DND-41 (cell line): ENCODE data around the gene SNRPN.
"Not testable (repeated sequence)": the region's sequence is repeated elsewhere in the genome, so short reads cannot be mapped to it uniquely, and the experiment has no call there.

Source experiments
- ATAC-seq: fragments of 200-7000 bp; cut with Tn5 transposase; 3 replicates; pipeline ENCODE4 v1.9.1; 2021; ENCODE audit warnings: low read depth; ENCODE audit not compliant: insufficient read depth
- DNase-seq: peaks from one replicate; pipeline ENCODE4 v3.0.0-alpha.2; 2020
- H2AFZ ChIP-seq: 2 replicates; pipeline ENCODE4 v1.6.0; 2012; ENCODE audit warnings: low read depth, low read length
- H3K27ac ChIP-seq: 2 replicates; pipeline ENCODE4 v1.5.1; 2012; ENCODE audit warnings: low read length, inconsistent platforms
- H3K27me3 ChIP-seq: fragments of 200-600 bp; sonication (generic); 2 replicates; pipeline ENCODE4 v1.6.0; 2012; ENCODE audit warnings: low read length, mild to moderate bottlenecking, inconsistent platforms; ENCODE audit not compliant: insufficient read depth, poor library complexity
- H3K36me3 ChIP-seq: 2 replicates; pipeline ENCODE4 v1.5.1; 2012; ENCODE audit warnings: low read length, inconsistent platforms; ENCODE audit not compliant: insufficient read depth
- H3K4me1 ChIP-seq: 2 replicates; pipeline ENCODE4 v1.5.1; 2012; ENCODE audit warnings: mild to moderate bottlenecking, low read length; ENCODE audit not compliant: insufficient read depth
- H3K4me2 ChIP-seq: 2 replicates; pipeline ENCODE4 v1.6.0; 2012; ENCODE audit warnings: mild to moderate bottlenecking, moderate library complexity, low read length, inconsistent platforms; ENCODE audit not compliant: insufficient read depth
- H3K4me3 ChIP-seq, 2 experiments: fragments of 200-600 bp in 1 of 2; shearing (Covaris generic) in 1 of 2; 2 replicates each; pipeline ENCODE4 v1.5.1; 2012 to 2016; ENCODE audit warnings: inconsistent platforms in 2 of 2, low read length in 2 of 2, mild to moderate bottlenecking in 2 of 2, low read depth in 1 of 2, moderate library complexity in 1 of 2
- H3K79me2 ChIP-seq: 2 replicates; pipeline ENCODE4 v1.6.0; 2012; ENCODE audit warnings: low read length, inconsistent platforms; ENCODE audit not compliant: insufficient read depth
- H3K9ac ChIP-seq: 2 replicates; pipeline ENCODE4 v1.6.0; 2012; ENCODE audit warnings: low read depth, mild to moderate bottlenecking, inconsistent platforms, low read length, moderate library complexity
- H3K9me3 ChIP-seq: 2 replicates; pipeline ENCODE4 v1.5.1; 2012; ENCODE audit warnings: low read length, moderate library complexity, mild to moderate bottlenecking, inconsistent platforms; ENCODE audit not compliant: insufficient read depth, severe bottlenecking
- H4K20me1 ChIP-seq: 2 replicates; pipeline ENCODE4 v1.6.0; 2012; ENCODE audit warnings: low read length; ENCODE audit not compliant: insufficient read depth
- EZH2 ChIP-seq: IDR thresholded peaks from 3 replicates; pipeline ENCODE4 v1.6.1; 2012; ENCODE audit warnings: borderline replicate concordance, low read depth, mild to moderate bottlenecking, moderate library complexity, low read length, inconsistent platforms; ENCODE audit not compliant: severe bottlenecking
- TF ChIP-seq, protein P1 (sequence below): IDR thresholded peaks from 2 replicates; pipeline ENCODE4 v1.5.1; 2012; ENCODE audit warnings: borderline replicate concordance, low read length, moderate library complexity, mild to moderate bottlenecking; ENCODE audit not compliant: poor library complexity, severe bottlenecking; ENCODE audit errors: extremely low read depth

SNRPN gene

DNA sequence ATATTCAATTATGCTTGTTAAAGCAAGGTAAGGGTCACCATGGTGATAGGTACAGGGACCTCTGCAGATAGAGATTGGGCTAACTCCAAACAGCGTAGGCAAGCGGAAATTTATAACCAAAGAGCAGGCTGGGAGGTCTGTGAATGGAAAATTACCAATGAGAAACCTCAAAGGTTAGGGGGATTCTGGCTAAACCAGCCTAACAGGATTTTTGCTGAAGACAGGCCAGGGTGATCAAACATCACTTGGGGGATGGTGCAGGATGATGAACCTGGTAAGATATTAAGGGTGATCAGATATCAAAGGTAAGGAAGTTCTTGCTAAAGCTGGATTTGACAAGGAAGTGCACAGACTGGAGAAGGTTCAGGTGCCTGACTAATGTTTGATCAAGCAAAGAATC is 35.3 kb upstream of the SNRPN start:
- Histone ChIP-seq H3K79me2 (no peaks in the 10 kb centered on the region), H3K4me1 (peaks cover 20% of the 10 kb centered on the region), H3K4me2 (no peak overlapping the region), H3K27ac (no peak overlapping the region), H3K36me3 (no peaks in the 10 kb centered on the region), H2AFZ (no peak overlapping the region), H4K20me1 (0 out of 2 replicates have a peak, but pooled peaks cover 5% of the 10 kb centered on the region), H3K9ac (no peak overlapping the region), H3K9me3 (peaks cover 4% of the 10 kb centered on the region), H3K27me3 (peaks cover 16% of the 10 kb centered on the region), H3K4me3 (no peak overlapping the region)
- DNase-seq: no peak
- no peak for ATAC-seq
- TF ChIP-seq, protein P1, sequence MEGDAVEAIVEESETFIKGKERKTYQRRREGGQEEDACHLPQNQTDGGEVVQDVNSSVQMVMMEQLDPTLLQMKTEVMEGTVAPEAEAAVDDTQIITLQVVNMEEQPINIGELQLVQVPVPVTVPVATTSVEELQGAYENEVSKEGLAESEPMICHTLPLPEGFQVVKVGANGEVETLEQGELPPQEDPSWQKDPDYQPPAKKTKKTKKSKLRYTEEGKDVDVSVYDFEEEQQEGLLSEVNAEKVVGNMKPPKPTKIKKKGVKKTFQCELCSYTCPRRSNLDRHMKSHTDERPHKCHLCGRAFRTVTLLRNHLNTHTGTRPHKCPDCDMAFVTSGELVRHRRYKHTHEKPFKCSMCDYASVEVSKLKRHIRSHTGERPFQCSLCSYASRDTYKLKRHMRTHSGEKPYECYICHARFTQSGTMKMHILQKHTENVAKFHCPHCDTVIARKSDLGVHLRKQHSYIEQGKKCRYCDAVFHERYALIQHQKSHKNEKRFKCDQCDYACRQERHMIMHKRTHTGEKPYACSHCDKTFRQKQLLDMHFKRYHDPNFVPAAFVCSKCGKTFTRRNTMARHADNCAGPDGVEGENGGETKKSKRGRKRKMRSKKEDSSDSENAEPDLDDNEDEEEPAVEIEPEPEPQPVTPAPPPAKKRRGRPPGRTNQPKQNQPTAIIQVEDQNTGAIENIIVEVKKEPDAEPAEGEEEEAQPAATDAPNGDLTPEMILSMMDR: no peak
- TF ChIP-seq EZH2: no peak

DNA sequence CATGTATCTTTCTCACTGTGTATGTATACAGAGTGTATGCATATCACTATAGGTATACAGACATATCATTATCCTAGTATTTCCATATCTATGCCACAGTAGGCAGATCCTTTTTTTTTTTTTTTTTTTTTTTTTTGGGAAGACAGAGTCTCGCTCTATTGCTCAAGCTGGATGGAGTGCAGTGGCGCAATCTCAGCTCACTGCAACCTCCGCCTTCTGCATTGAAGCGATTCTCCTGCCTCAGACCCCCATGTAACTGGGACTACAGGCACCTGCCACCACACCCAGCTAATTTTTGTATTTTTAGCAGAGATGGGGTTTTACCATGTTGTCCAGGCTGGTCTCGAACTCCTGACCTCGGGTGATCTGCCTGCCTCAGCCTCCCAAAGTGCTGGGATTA is 32.0 kb upstream of the SNRPN start:
- not testable (repeated sequence) for H3K4me1 ChIP-seq, H2AFZ ChIP-seq, H3K9me3 ChIP-seq, H3K79me2 ChIP-seq, ATAC-seq, H3K9ac ChIP-seq, H3K4me3 ChIP-seq, H3K36me3 ChIP-seq, DNase-seq, H4K20me1 ChIP-seq, H3K27ac ChIP-seq, H3K4me2 ChIP-seq
- H3K27me3 ChIP-seq: peaks cover 16% of the 10 kb centered on the region

DNA sequence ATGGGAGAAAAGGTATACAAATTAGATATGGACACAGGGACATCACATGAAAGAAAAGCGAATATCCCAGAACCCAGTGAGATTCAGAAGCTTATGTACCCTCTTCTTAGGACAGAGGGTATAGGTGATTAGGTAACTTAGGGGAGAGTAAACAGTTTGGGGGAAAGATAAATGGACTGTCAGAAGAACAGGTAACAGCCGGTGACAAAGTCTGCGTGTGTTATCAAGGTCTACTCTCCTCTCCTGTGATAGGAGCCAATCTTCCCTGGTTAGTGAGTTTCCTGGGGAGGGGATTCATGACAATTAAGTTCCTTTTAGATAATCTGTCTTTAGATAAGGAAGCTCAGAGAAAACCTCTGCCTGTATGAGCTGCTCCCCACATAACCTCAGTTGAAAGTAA is 30.6 kb upstream of the SNRPN start:
- DNase-seq: no peak
- no peak overlapping the region for H3K4me2 ChIP-seq
- H3K36me3 ChIP-seq: no peaks in the 10 kb centered on the region
- no peak overlapping the region for H3K4me3 ChIP-seq
- H4K20me1 ChIP-seq: 0 out of 2 replicates have a peak, but pooled peaks cover 5% of the 10 kb centered on the region
- TF ChIP-seq, protein P1: no peak
- ATAC-seq: no peak
- H3K27ac ChIP-seq: no peak overlapping the region
- no peak overlapping the region for H3K9ac ChIP-seq
- peaks cover 16% of the 10 kb centered on the region for H3K27me3 ChIP-seq
- no peak overlapping the region for H2AFZ ChIP-seq
- no peaks in the 10 kb centered on the region for H3K9me3 ChIP-seq
- H3K79me2 ChIP-seq: no peaks in the 10 kb centered on the region
- H3K4me1 ChIP-seq: no peaks in the 10 kb centered on the region

DNA sequence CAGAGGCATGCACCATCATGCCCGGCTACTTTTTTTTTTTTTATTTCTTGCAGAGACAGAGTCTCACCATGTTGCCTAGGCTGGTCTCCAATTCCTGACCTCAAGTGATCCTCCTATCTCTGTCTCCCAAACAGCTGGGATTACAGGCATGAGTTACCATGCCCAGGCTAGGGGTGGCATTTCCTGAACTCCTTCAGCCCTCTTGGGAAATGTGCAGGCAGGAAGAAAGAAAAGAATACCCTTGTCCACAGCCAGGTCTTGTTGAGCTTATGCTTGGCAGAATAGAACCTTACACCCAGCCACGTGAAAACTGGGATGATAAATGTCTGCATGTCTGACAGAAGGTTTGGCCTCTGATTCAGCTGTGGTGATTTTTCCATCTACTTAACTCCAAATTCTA is 30.2 kb upstream of the SNRPN start:
- no peak overlapping the region for H3K27ac ChIP-seq

DNA sequence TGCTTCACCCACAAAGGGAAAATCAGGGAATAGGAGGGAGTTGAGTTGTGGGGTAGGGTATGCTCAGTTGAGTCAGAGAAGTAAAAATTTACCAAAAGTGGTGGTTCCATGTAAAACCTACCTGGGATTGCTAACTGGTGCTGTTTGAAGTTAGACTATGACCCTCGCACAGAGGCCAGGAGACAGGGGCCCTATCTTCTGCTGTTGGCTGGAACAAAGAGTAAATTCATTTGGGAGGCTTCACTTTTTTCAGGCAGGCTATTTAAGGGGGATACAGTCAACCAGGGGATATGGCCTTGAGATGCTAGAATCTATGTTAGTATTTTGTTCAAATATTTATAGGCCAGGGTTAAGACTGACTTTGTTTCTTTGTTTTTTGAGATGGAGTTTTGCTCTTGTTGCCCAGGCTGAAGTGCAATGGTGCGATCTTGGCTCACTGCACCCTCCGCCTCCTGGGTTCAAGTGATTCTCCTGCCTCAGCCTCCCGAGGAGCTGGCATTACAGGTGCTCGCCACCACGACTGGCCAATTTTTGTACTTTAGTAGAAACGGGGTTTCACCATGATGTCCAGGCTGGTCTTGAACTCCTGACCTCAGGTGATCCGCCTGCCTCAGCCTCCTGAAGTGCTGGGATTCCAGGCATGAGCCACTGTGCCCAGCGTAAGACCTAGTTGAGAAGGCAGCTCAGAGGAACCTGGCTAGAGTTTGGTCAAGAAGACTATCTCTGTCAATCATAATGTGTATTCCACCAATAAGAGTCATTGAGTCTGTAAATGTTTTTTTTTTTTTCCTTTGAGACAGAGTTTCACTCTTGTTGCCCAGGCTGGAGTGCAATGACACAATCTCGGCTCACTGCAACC is 22.7 kb upstream of the SNRPN start:
- ATAC-seq, H3K79me2 ChIP-seq, H3K4me3 ChIP-seq, H3K4me1 ChIP-seq, H3K9me3 ChIP-seq, H4K20me1 ChIP-seq, H3K9ac ChIP-seq, DNase-seq, H3K4me2 ChIP-seq, H2AFZ ChIP-seq, H3K27me3 ChIP-seq, H3K27ac ChIP-seq, H3K36me3 ChIP-seq: not testable (repeated sequence)

More for the DNA sequence above, 30.2 kb upstream of the SNRPN start:
- TF ChIP-seq, protein P1: no peak
- no peak for TF ChIP-seq EZH2
- Histone ChIP-seq H3K4me2 (no peak overlapping the region), H3K36me3 (no peaks in the 10 kb centered on the region), H3K4me3 (no peak overlapping the region), H2AFZ (no peak overlapping the region), H3K9me3 (no peaks in the 10 kb centered on the region), H3K79me2 (no peaks in the 10 kb centered on the region), H3K9ac (no peak overlapping the region), H3K4me1 (no peaks in the 10 kb centered on the region), H3K27me3 (peaks cover 13% of the 10 kb centered on the region), H4K20me1 (0 out of 2 replicates have a peak, but pooled peaks cover 5% of the 10 kb centered on the region)
- no peak for DNase-seq
- ATAC-seq: no peak
